Measurements from ENCODE around the gene MCOLN3. TPM values are rescaled to one million over a fixed set of nuclear protein-coding genes. Genes with fewer than 3 reads are reported as not detected.

The MCOLN3 gene, protein sequence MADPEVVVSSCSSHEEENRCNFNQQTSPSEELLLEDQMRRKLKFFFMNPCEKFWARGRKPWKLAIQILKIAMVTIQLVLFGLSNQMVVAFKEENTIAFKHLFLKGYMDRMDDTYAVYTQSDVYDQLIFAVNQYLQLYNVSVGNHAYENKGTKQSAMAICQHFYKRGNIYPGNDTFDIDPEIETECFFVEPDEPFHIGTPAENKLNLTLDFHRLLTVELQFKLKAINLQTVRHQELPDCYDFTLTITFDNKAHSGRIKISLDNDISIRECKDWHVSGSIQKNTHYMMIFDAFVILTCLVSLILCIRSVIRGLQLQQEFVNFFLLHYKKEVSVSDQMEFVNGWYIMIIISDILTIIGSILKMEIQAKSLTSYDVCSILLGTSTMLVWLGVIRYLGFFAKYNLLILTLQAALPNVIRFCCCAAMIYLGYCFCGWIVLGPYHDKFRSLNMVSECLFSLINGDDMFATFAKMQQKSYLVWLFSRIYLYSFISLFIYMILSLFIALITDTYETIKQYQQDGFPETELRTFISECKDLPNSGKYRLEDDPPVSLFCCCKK
- 10 to 100 TPM in 1 of 2 donors, 1 to 10 TPM in 1; 8.6 to 13.0 TPM for total RNA-seq

DNA sequence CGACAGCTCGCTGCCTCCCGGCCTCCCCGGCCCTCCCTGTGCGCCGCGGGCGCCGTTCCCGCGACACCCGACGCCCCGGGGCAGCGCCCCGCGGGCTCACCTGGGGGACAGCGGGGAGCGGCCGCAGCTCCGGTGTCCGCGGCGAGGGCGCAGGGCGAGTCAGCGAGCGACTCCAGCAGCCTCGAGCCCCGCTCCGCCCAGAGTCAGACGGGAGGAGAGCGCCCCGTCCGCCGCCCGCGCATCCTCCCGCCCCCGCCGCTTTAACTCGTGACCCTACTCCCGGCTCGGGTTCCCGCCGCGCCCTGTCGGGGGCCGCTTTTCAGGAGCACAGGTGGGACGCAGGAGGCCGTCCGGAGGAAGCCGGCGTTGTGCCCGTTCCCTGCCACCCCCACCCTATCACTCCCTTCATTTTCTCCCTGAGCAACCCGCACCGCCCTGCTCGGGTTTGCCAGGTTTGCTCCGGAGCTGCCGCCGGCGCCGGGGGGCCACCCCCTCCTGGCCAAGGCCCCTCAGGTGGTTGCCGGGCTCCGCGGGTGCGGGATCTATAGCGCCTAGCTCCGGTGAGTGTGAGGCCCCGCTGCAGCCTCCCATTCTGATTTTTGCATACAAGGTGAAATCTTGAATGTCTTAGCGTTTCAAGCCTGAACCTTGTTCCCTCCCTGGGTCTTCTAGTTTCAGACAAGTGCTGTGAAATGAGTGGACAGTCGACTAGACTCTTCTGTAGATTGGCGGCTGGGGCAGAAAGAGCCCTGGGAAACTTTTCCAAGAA, at the start of gene MCOLN3:
Gene MCOLN3 (minus strand): TSS at position 205 of the 769 bp plus-strand sequence. CDS start 3,140 bp downstream, outside the sequence.

DNA sequence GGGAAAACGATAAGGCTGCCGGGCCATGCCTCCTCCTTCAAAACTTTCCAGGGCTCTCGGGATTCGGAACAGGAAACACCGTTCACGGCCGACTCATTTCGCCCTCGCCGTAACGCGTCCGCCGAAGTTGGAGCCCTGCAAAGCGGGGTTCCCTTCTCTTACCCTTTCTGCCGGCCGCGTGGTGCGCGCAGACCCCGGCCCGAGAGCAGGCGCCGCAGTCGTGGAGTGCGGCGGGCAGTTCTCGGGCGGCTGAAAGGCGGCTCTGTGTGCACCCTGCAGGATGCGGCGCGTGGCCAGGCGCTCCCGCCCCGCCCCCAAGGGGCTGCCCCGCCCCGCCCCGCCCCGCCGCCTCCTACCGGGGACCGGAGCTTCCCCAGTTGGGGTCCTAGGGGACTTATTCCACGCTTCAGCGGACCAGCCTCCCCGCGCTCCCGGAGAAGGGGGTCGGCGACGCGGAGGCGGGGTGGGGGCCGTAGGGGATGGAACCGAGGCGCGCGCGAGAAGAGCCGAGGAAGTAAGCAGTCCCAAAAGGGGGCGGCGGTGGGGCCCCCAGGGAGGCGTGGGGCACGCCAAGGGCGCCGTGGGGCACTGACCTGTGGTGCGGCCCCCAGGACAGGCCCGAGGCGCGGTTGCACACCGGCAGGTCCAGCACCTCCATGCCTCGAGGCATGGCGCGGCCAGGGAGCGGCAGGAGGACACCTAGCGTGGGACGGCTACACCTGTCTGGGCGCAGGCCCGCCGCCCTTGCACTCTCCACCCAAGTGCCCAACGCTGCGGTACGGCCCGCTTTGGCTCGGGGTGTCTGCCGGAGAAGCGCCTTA, 51.2 kb downstream of the MCOLN3 start, which contains the start of gene MCOLN2:
Gene MCOLN2 (minus strand): TSS at position 268 of the 821 bp plus-strand sequence. CDS start 241 bp downstream, at position 27.

Other genes starting within 250 kb of the MCOLN3 start
- gene LPAR3, start 155.3 kb downstream of the MCOLN3 start, total RNA-seq = 1 to 10 TPM; 1.4 to 9.7 TPM
- gene MCOLN2, start 51.4 kb downstream of the MCOLN3 start, total RNA-seq = 1 to 10 TPM; 4.8 to 7.3 TPM
- 1 to 10 TPM; 2.4 to 3.0 TPM for gene SYDE2, start 152.5 kb upstream of the MCOLN3 start, total RNA-seq
- gene C1orf52, start 211.2 kb upstream of the MCOLN3 start, total RNA-seq = 1 to 10 TPM; 8.7 to 9.3 TPM
- gene BCL10, start 228.1 kb upstream of the MCOLN3 start, total RNA-seq = 10 to 100 TPM; 18.6 to 23.6 TPM